GM19328 (cell line): ENCODE data around the gene SLC16A6.
"Not testable (repeated sequence)": the region's sequence is repeated elsewhere in the genome, so short reads cannot be mapped to it uniquely, and the experiment has no call there.

ENCODE experiments used
- ATAC-seq: cut with Tn5 transposase; IDR thresholded peaks from one replicate; pipeline ENCODE4 v1.9.1; 2021; ENCODE audit warnings: mild to moderate bottlenecking, moderate library complexity; ENCODE audit not compliant: unreplicated experiment

SLC16A6 gene

GRCh38 chr17:68290955-68291835 is at the start of gene SLC16A6, which contains the start of gene ARSG:
Gene SLC16A6 (minus strand): TSS chr17:68291127. CDS start chr17:68278320, 12,807 bp downstream.
Gene ARSG (plus strand): TSS chr17:68291495. CDS start chr17:68307494, 15,999 bp downstream.
- peak; percentile 51 for ATAC-seq

- ATAC-seq = no peak
Observed at GRCh38 chr17:68334393-68334792, 43.5 kb upstream of the SLC16A6 start.

- not testable (repeated sequence) for ATAC-seq
Observed at GRCh38 chr17:68331932-68332331, 41.0 kb upstream of the SLC16A6 start.

- ATAC-seq = no peak
Observed at GRCh38 chr17:68329331-68329730, 38.4 kb upstream of the SLC16A6 start.

- ATAC-seq = no peak
Observed at GRCh38 chr17:68328676-68329075, 37.7 kb upstream of the SLC16A6 start.

- ATAC-seq = no peak
Observed at GRCh38 chr17:68327823-68328557, 37.1 kb upstream of the SLC16A6 start.

GRCh38 chr17:68326681-68327080 is 35.8 kb upstream of the SLC16A6 start:
- no peak for ATAC-seq

- ATAC-seq = no peak
Observed at GRCh38 chr17:68325961-68326360, 35.0 kb upstream of the SLC16A6 start.

- no peak for ATAC-seq
Observed at GRCh38 chr17:68324654-68325336, 33.9 kb upstream of the SLC16A6 start.

- ATAC-seq = no peak
Observed at GRCh38 chr17:68324114-68324513, 33.2 kb upstream of the SLC16A6 start.

GRCh38 chr17:68322630-68323029 is 31.7 kb upstream of the SLC16A6 start:
- no peak for ATAC-seq

- no peak for ATAC-seq
Observed at GRCh38 chr17:68321556-68321954, 30.6 kb upstream of the SLC16A6 start.

GRCh38 chr17:68320943-68321555 is 30.1 kb upstream of the SLC16A6 start:
- ATAC-seq = no peak

GRCh38 chr17:68320311-68320865 is 29.5 kb upstream of the SLC16A6 start:
- ATAC-seq = no peak

- no peak for ATAC-seq
Observed at GRCh38 chr17:68319410-68320162, 28.7 kb upstream of the SLC16A6 start.

- no peak for ATAC-seq
Observed at GRCh38 chr17:68318103-68318991, 27.4 kb upstream of the SLC16A6 start.

- no peak for ATAC-seq
Observed at GRCh38 chr17:68317458-68317857, 26.5 kb upstream of the SLC16A6 start.

GRCh38 chr17:68315930-68316329 is 25.0 kb upstream of the SLC16A6 start:
- no peak for ATAC-seq
